ENCODE results near the gene CDHR3.

DNA sequence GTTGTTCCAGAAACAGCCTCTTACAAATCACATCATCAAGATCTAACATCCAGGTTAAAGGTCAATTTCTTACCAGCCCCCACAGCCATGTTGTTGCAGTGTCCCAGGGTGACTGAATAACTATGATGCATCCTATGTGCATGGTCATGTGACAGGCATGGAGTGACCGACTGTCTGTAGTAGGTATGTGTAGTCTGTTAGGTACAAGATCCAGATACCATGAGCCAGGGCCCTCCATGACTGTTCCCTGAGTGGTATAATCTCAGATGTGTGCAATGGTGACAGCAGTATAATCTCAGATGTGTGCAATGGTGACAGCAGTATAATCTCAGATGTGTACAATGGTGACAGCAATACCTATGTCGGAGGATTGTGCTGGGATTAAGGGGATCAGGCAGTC lies 8.8 kb downstream of the CDHR3 start:
- TF ChIP-seq, protein P1, sequence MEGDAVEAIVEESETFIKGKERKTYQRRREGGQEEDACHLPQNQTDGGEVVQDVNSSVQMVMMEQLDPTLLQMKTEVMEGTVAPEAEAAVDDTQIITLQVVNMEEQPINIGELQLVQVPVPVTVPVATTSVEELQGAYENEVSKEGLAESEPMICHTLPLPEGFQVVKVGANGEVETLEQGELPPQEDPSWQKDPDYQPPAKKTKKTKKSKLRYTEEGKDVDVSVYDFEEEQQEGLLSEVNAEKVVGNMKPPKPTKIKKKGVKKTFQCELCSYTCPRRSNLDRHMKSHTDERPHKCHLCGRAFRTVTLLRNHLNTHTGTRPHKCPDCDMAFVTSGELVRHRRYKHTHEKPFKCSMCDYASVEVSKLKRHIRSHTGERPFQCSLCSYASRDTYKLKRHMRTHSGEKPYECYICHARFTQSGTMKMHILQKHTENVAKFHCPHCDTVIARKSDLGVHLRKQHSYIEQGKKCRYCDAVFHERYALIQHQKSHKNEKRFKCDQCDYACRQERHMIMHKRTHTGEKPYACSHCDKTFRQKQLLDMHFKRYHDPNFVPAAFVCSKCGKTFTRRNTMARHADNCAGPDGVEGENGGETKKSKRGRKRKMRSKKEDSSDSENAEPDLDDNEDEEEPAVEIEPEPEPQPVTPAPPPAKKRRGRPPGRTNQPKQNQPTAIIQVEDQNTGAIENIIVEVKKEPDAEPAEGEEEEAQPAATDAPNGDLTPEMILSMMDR (conservative IDR thresholded peaks at IDR 0.05; ENCODE audit: low read length) = no peak
- TF ChIP-seq EZH2phosphoT487 (IDR thresholded peaks at IDR 0.05; ENCODE audit: borderline replicate concordance) = no peak

Measured in Loucy (cell line).